ENCODE measurements around the gene TIPRL.

The TIPRL gene

DNA sequence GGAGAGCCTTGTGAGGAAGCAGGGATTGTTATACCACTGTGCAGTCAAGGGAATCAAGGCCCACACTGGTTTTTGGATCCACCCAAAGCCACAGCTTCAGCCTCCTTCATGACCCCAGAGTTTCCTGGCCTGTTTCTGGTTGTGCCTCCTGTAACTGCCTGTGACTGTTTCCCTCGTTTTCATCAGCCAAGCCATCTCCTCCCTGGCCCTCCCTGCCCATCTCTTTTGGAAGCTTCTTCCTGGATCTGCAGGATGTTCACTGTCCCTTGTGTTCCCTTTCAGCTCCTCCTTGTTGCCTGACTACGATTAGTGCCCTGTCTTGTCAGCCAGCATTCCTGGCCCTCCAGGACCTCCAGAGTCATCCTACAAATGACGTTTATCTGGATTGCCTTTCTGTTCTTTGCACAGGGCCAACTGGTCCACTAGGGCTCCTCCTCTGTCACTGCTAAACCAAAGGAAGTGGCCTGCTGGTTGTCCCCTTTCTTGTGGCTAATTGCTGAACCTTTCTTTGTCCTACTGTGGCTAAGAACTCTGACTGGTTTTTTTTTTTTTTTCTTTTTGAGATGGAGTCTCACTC, 65.0 kb downstream of the TIPRL start:
- Histone ChIP-seq H3K27me3 (replicated peaks; ENCODE audit: control insufficient read depth, insufficient read depth, low read length) (no peaks in the 10 kb centered on the region), H3K4me3 (replicated peaks; ENCODE audit: low read depth, low read length) (no peak overlapping the region), H3K36me3 (ENCODE audit: control insufficient read depth, insufficient read depth, low read length) (peaks cover 32% of the 10 kb centered on the region)
- TF ChIP-seq, protein P1, sequence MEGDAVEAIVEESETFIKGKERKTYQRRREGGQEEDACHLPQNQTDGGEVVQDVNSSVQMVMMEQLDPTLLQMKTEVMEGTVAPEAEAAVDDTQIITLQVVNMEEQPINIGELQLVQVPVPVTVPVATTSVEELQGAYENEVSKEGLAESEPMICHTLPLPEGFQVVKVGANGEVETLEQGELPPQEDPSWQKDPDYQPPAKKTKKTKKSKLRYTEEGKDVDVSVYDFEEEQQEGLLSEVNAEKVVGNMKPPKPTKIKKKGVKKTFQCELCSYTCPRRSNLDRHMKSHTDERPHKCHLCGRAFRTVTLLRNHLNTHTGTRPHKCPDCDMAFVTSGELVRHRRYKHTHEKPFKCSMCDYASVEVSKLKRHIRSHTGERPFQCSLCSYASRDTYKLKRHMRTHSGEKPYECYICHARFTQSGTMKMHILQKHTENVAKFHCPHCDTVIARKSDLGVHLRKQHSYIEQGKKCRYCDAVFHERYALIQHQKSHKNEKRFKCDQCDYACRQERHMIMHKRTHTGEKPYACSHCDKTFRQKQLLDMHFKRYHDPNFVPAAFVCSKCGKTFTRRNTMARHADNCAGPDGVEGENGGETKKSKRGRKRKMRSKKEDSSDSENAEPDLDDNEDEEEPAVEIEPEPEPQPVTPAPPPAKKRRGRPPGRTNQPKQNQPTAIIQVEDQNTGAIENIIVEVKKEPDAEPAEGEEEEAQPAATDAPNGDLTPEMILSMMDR (IDR thresholded peaks at IDR 0.05; ENCODE audit: insufficient read depth, low read length, poor library complexity, severe bottlenecking) = no peak
- no peak for DNase-seq (ENCODE audit: extremely low read depth, insufficient read length)

DNA sequence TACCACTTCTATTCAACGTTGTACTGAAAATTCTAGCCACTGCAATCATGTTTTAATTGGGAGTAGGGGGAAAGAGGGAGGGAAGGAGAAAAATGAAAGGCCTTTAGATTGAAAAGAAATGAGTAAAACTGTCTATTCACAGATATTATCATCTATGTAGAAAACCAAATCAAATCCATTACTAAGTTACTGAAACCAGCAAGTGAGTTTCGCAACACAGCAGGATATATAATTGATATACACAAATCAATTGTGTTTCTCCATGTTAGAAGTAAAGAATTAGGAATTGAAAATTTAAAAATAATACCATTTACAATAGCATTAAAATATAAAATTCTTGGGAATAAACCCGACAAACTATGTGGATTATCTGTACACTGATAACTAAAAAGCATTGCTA, 66.3 kb downstream of the TIPRL start:
- TF ChIP-seq, protein P1 (IDR thresholded peaks at IDR 0.05; ENCODE audit: insufficient read depth, low read length, poor library complexity, severe bottlenecking) = no peak
- H3K4me3 ChIP-seq (replicated peaks; ENCODE audit: low read depth, low read length) = no peak overlapping the region
- peaks cover 28% of the 10 kb centered on the region for H3K36me3 ChIP-seq (ENCODE audit: control insufficient read depth, insufficient read depth, low read length)
- no peak for DNase-seq (ENCODE audit: extremely low read depth, insufficient read length)
- no peaks in the 10 kb centered on the region for H3K27me3 ChIP-seq (replicated peaks; ENCODE audit: control insufficient read depth, insufficient read depth, low read length)

DNA sequence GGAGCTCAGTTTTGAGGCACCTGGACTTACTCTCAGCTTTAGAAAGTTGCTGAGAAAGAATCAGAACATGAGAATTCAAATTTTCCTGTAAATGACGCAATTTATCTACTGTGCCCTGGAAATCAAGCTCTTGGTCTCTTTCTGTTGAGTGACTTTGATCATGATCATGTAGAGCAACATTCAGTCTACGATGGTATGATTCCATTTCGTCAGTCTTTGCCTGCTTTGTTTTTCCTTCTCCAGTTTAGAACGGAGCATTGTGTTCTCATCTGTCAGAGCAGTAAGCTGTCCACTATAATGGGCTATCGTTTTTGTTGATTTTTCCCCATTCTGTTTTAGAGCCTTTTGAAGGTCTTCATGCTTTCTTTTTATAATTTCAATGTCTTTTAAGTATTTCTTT, 67.7 kb downstream of the TIPRL start:
- Histone ChIP-seq H3K27me3 (replicated peaks; ENCODE audit: control insufficient read depth, insufficient read depth, low read length) (no peaks in the 10 kb centered on the region), H3K36me3 (ENCODE audit: control insufficient read depth, insufficient read depth, low read length) (peaks cover 24% of the 10 kb centered on the region), H3K4me3 (replicated peaks; ENCODE audit: low read depth, low read length) (no peak overlapping the region)
- DNase-seq (ENCODE audit: extremely low read depth, insufficient read length) = no peak
- TF ChIP-seq, protein P1 (IDR thresholded peaks at IDR 0.05; ENCODE audit: insufficient read depth, low read length, poor library complexity, severe bottlenecking) = no peak

Measured in GM06990 (cell line).